LNCAP (cell line): ENCODE data around the gene HRH1.

Experiments
- CTCF ChIP-seq: fragments of 450-650 bp; IDR thresholded peaks from 2 replicates; pipeline ENCODE4 v1.5.1; 2017; ENCODE audit warnings: mild to moderate bottlenecking

HRH1 gene

GRCh38 chr3:11154036-11154952 lies at the start of gene HRH1:
Gene HRH1 (plus strand): TSS chr3:11154493. CDS start chr3:11259038, 104,545 bp downstream.
- no peak for TF ChIP-seq CTCF

- TF ChIP-seq CTCF, result no peak
Measured at GRCh38 chr3:11115548-11115947, 38.7 kb upstream of the HRH1 start.

- TF ChIP-seq CTCF, result no peak
Measured at GRCh38 chr3:11116336-11117059, 37.8 kb upstream of the HRH1 start.

GRCh38 chr3:11117591-11117990 lies 36.7 kb upstream of the HRH1 start:
- no peak for TF ChIP-seq CTCF

- TF ChIP-seq CTCF, result no peak
Measured at GRCh38 chr3:11118181-11118682, 36.1 kb upstream of the HRH1 start.

- no peak for TF ChIP-seq CTCF
Measured at GRCh38 chr3:11120091-11120805, 34.0 kb upstream of the HRH1 start.

- TF ChIP-seq CTCF, result no peak
Measured at GRCh38 chr3:11126653-11127052, 27.6 kb upstream of the HRH1 start.
